GM21619 (cell line): ENCODE data around the gene EIF3F.
A peak's percentile ranks its signal among the peaks of the same experiment; 100 is the strongest.
"Not testable (repeated sequence)": the region's sequence is repeated elsewhere in the genome, so short reads cannot be mapped to it uniquely, and the experiment has no call there.

Source experiments
- ATAC-seq: cut with Tn5 transposase; IDR thresholded peaks from one replicate; pipeline ENCODE4 v1.9.1; 2021; ENCODE audit not compliant: unreplicated experiment

EIF3F gene

GRCh38 chr11:7987560-7987883 lies 385 bp downstream of the EIF3F start:
- not testable (repeated sequence) for ATAC-seq

GRCh38 chr11:7994581-7995278 lies 7.6 kb downstream of the EIF3F start:
- no peak for ATAC-seq

GRCh38 chr11:7999795-8000194 lies 12.7 kb downstream of the EIF3F start:
- ATAC-seq, result no peak

GRCh38 chr11:8000390-8000789 lies 13.3 kb downstream of the EIF3F start:
- ATAC-seq, result no peak

- no peak for ATAC-seq
Observed at GRCh38 chr11:8002676-8003075, 15.5 kb downstream of the EIF3F start.

- no peak for ATAC-seq
Observed at GRCh38 chr11:8003187-8003586, 16.1 kb downstream of the EIF3F start.

GRCh38 chr11:8004008-8004407 lies 16.9 kb downstream of the EIF3F start:
- no peak for ATAC-seq

GRCh38 chr11:8005556-8005955 lies 18.4 kb downstream of the EIF3F start:
- ATAC-seq, result no peak

- peak; percentile 52 for ATAC-seq
Observed at GRCh38 chr11:8006349-8006977, 19.3 kb downstream of the EIF3F start.

- ATAC-seq, result no peak
Observed at GRCh38 chr11:8008212-8008611, 21.1 kb downstream of the EIF3F start.

- no peak for ATAC-seq
Observed at GRCh38 chr11:8009856-8010255, 22.7 kb downstream of the EIF3F start.

- no peak for ATAC-seq
Observed at GRCh38 chr11:8011371-8011770, 24.2 kb downstream of the EIF3F start.

GRCh38 chr11:8011981-8012444 lies 24.9 kb downstream of the EIF3F start:
- ATAC-seq, result no peak

- no peak for ATAC-seq
Observed at GRCh38 chr11:8013833-8014232, 26.7 kb downstream of the EIF3F start.

- ATAC-seq, result no peak
Observed at GRCh38 chr11:8015753-8016239, 28.7 kb downstream of the EIF3F start.

- no peak for ATAC-seq
Observed at GRCh38 chr11:8016440-8016839, 29.3 kb downstream of the EIF3F start.

GRCh38 chr11:8017071-8017470 lies 29.9 kb downstream of the EIF3F start:
- ATAC-seq, result no peak

- no peak for ATAC-seq
Observed at GRCh38 chr11:8017894-8018483, 30.9 kb downstream of the EIF3F start.

GRCh38 chr11:8018484-8019313 lies 31.6 kb downstream of the EIF3F start:
- ATAC-seq, result peak; percentile 46

GRCh38 chr11:8019314-8020243 lies 32.4 kb downstream of the EIF3F start:
- ATAC-seq, result peak; percentile 24
